ENCODE measurements around the gene GAB4.

GAB4 gene

GRCh38 chr22:16969508-16970327 lies 38.3 kb downstream of the GAB4 start:
- Mint-ChIP-seq H3K4me3 (no peak overlapping the region), H3K27ac (no peak overlapping the region), H3K9me3 (no peaks in the 10 kb centered on the region), H3K27me3 (peaks cover 28% of the 10 kb centered on the region), H3K4me1 (ENCODE audit: low read depth) (peaks cover 6% of the 10 kb centered on the region), H3K36me3 (ENCODE audit: low read depth) (no peaks in the 10 kb centered on the region)
- no peak for DNase-seq

- Mint-ChIP-seq H3K4me3 (no peak overlapping the region), H3K9me3 (no peaks in the 10 kb centered on the region), H3K36me3 (ENCODE audit: low read depth) (no peaks in the 10 kb centered on the region)
These were observed 39.8 kb downstream of the GAB4 start for GRCh38 chr22:16968218-16968595.

GRCh38 chr22:16967453-16968217 lies 40.4 kb downstream of the GAB4 start:
- no peak for DNase-seq
- H3K4me3 Mint-ChIP-seq, result no peak overlapping the region
- H3K27ac Mint-ChIP-seq, result no peak overlapping the region
- peaks cover 6% of the 10 kb centered on the region for H3K4me1 Mint-ChIP-seq (ENCODE audit: low read depth)
- peaks cover 9% of the 10 kb centered on the region for H3K27me3 Mint-ChIP-seq
- H3K36me3 Mint-ChIP-seq (ENCODE audit: low read depth), result no peaks in the 10 kb centered on the region
- no peaks in the 10 kb centered on the region for H3K9me3 Mint-ChIP-seq

More at GRCh38 chr22:16968218-16968595, 39.8 kb downstream of the GAB4 start:
- H3K27ac Mint-ChIP-seq, result no peak overlapping the region
- peaks cover 6% of the 10 kb centered on the region for H3K4me1 Mint-ChIP-seq (ENCODE audit: low read depth)
- DNase-seq, result no peak
- peaks cover 14% of the 10 kb centered on the region for H3K27me3 Mint-ChIP-seq

- H3K36me3 Mint-ChIP-seq (ENCODE audit: low read depth), result no peaks in the 10 kb centered on the region
- peaks cover 6% of the 10 kb centered on the region for H3K4me1 Mint-ChIP-seq (ENCODE audit: low read depth)
- no peaks in the 10 kb centered on the region for H3K27me3 Mint-ChIP-seq
- no peak overlapping the region for H3K4me3 Mint-ChIP-seq
- no peaks in the 10 kb centered on the region for H3K9me3 Mint-ChIP-seq
- H3K27ac Mint-ChIP-seq, result no peak overlapping the region
- no peak for DNase-seq
These were observed 41.8 kb downstream of the GAB4 start for GRCh38 chr22:16966251-16966650.

GRCh38 chr22:16965560-16965959 lies 42.5 kb downstream of the GAB4 start:
- Mint-ChIP-seq H3K27me3 (no peaks in the 10 kb centered on the region), H3K4me3 (no peak overlapping the region), H3K27ac (no peak overlapping the region), H3K4me1 (ENCODE audit: low read depth) (peaks cover 5% of the 10 kb centered on the region), H3K9me3 (no peaks in the 10 kb centered on the region), H3K36me3 (ENCODE audit: low read depth) (no peaks in the 10 kb centered on the region)
- DNase-seq, result no peak

- no peak overlapping the region for H3K4me3 Mint-ChIP-seq
- peaks cover 3% of the 10 kb centered on the region for H3K4me1 Mint-ChIP-seq (ENCODE audit: low read depth)
- no peak for DNase-seq
- no peak overlapping the region for H3K27ac Mint-ChIP-seq
- H3K9me3 Mint-ChIP-seq, result no peaks in the 10 kb centered on the region
- H3K27me3 Mint-ChIP-seq, result no peaks in the 10 kb centered on the region
- no peaks in the 10 kb centered on the region for H3K36me3 Mint-ChIP-seq (ENCODE audit: low read depth)
These were observed 42.9 kb downstream of the GAB4 start for GRCh38 chr22:16965083-16965482.

- Mint-ChIP-seq H3K36me3 (ENCODE audit: low read depth) (no peaks in the 10 kb centered on the region), H3K9me3 (no peaks in the 10 kb centered on the region), H3K4me3 (no peak overlapping the region), H3K27ac (no peak overlapping the region), H3K4me1 (ENCODE audit: low read depth) (no peaks in the 10 kb centered on the region), H3K27me3 (no peaks in the 10 kb centered on the region)
- no peak for DNase-seq
These were observed 43.7 kb downstream of the GAB4 start for GRCh38 chr22:16964366-16964765.

- no peak for DNase-seq
These were observed 44.7 kb downstream of the GAB4 start for GRCh38 chr22:16963189-16963945.

GRCh38 chr22:16962501-16962900 lies 45.5 kb downstream of the GAB4 start:
- Mint-ChIP-seq H3K4me1 (ENCODE audit: low read depth) (no peaks in the 10 kb centered on the region), H3K9me3 (no peaks in the 10 kb centered on the region), H3K27me3 (no peaks in the 10 kb centered on the region), H3K27ac (no peak overlapping the region), H3K36me3 (ENCODE audit: low read depth) (no peaks in the 10 kb centered on the region), H3K4me3 (no peak overlapping the region)
- no peak for DNase-seq

More at GRCh38 chr22:16963189-16963945, 44.7 kb downstream of the GAB4 start:
- no peaks in the 10 kb centered on the region for H3K4me1 Mint-ChIP-seq (ENCODE audit: low read depth)
- no peak overlapping the region for H3K27ac Mint-ChIP-seq
- no peaks in the 10 kb centered on the region for H3K9me3 Mint-ChIP-seq
- no peak overlapping the region for H3K4me3 Mint-ChIP-seq
- no peaks in the 10 kb centered on the region for H3K36me3 Mint-ChIP-seq (ENCODE audit: low read depth)
- H3K27me3 Mint-ChIP-seq, result no peaks in the 10 kb centered on the region

GRCh38 chr22:16961477-16962186 lies 46.4 kb downstream of the GAB4 start:
- H3K27me3 Mint-ChIP-seq, result no peaks in the 10 kb centered on the region
- H3K27ac Mint-ChIP-seq, result no peak overlapping the region
- H3K4me3 Mint-ChIP-seq, result no peak overlapping the region
- no peaks in the 10 kb centered on the region for H3K36me3 Mint-ChIP-seq (ENCODE audit: low read depth)
- DNase-seq, result no peak
- H3K4me1 Mint-ChIP-seq (ENCODE audit: low read depth), result no peaks in the 10 kb centered on the region
- no peaks in the 10 kb centered on the region for H3K9me3 Mint-ChIP-seq

GRCh38 chr22:16960884-16961249 lies 47.2 kb downstream of the GAB4 start:
- Mint-ChIP-seq H3K4me3 (no peak overlapping the region), H3K27ac (no peak overlapping the region), H3K4me1 (ENCODE audit: low read depth) (peaks cover 2% of the 10 kb centered on the region), H3K36me3 (ENCODE audit: low read depth) (no peaks in the 10 kb centered on the region), H3K9me3 (no peaks in the 10 kb centered on the region), H3K27me3 (no peaks in the 10 kb centered on the region)
- no peak for DNase-seq

- H3K27ac Mint-ChIP-seq, result no peak overlapping the region
- DNase-seq, result no peak
- no peaks in the 10 kb centered on the region for H3K9me3 Mint-ChIP-seq
- H3K4me1 Mint-ChIP-seq (ENCODE audit: low read depth), result peaks cover 4% of the 10 kb centered on the region
- no peaks in the 10 kb centered on the region for H3K36me3 Mint-ChIP-seq (ENCODE audit: low read depth)
- no peaks in the 10 kb centered on the region for H3K27me3 Mint-ChIP-seq
- H3K4me3 Mint-ChIP-seq, result no peak overlapping the region
These were observed 47.7 kb downstream of the GAB4 start for GRCh38 chr22:16960220-16960883.

- Mint-ChIP-seq H3K4me1 (ENCODE audit: low read depth) (peaks cover 4% of the 10 kb centered on the region), H3K4me3 (no peak overlapping the region), H3K9me3 (no peaks in the 10 kb centered on the region), H3K27me3 (no peaks in the 10 kb centered on the region), H3K27ac (no peak overlapping the region), H3K36me3 (ENCODE audit: low read depth) (no peaks in the 10 kb centered on the region)
- DNase-seq, result no peak
These were observed 48.6 kb downstream of the GAB4 start for GRCh38 chr22:16959345-16959930.
